Upper lobe of left lung (tissue), 6 donors: Measurements from ENCODE around the gene AGAP4. TPM values are rescaled to one million over a fixed set of nuclear protein-coding genes. Genes with fewer than 3 reads are reported as not detected.
"Not testable (repeated sequence)": the region's sequence is repeated elsewhere in the genome, so short reads cannot be mapped to it uniquely, and the experiment has no call there.

ENCODE experiments used
- ATAC-seq, 2 donors: fragments of 200-7000 bp; cut with Tn5 transposase; one replicate each; pipeline ENCODE4 v1.9.1; 2022; ENCODE audit warnings: mild to moderate bottlenecking in 2 of 2, moderate library complexity in 2 of 2; ENCODE audit not compliant: low FRiP score in 2 of 2
- DNase-seq, 2 donors: peaks; one replicate each; pipeline ENCODE4 v3.0.0-alpha.2; 2019 to 2020
- H3K27ac ChIP-seq, 4 donors: fragments of 200-600 bp; sonication (generic); one replicate each; pipeline ENCODE4 v1.5.1; 2016 to 2019
- H3K27me3 ChIP-seq, 4 donors: fragments of 200-600 bp; sonication (generic); one replicate each; pipeline ENCODE4 v1.5.1; 2017 to 2019
- H3K36me3 ChIP-seq, 4 donors: fragments of 200-600 bp; sonication (generic); one replicate each; pipeline ENCODE4 v1.5.1; 2016 to 2019
- H3K4me1 ChIP-seq, 4 donors: fragments of 200-600 bp; sonication (generic); one replicate each; pipeline ENCODE4 v1.5.1; 2018 to 2019
- H3K4me3 ChIP-seq, 4 donors: fragments of 200-600 bp; sonication (generic); one replicate each; pipeline ENCODE4 v1.5.1; 2017 to 2019; ENCODE audit warnings: mild to moderate bottlenecking in 2 of 4, moderate library complexity in 1 of 4
- H3K9me3 ChIP-seq, 4 donors: fragments of 200-600 bp; sonication (generic); one replicate each; pipeline ENCODE4 v1.5.1; 2018 to 2019
- CTCF ChIP-seq, 6 experiments: fragments of 450-650 bp in 4 of 6; fragments of 200-600 bp in 2 of 6; sonication (generic) in 2 of 6; IDR thresholded peaks; one replicate each; pipeline ENCODE4 v1.5.1; 2016 to 2019; ENCODE audit warnings: antibody characterized with exemption in 6 of 6
- EP300 ChIP-seq, 4 donors: sonication (generic); formaldehyde crosslinking; IDR thresholded peaks; one replicate each; pipeline ENCODE4 v1.5.1; 2017; ENCODE audit warnings: antibody characterized with exemption in 4 of 4, control low read depth in 2 of 4
- POLR2A ChIP-seq, 4 donors: fragments of 450-650 bp; IDR thresholded peaks; one replicate each; pipeline ENCODE4 v1.5.1; 2016 to 2017; ENCODE audit warnings: antibody characterized with exemption in 4 of 4, mild to moderate bottlenecking in 2 of 4
- POLR2AphosphoS5 ChIP-seq, 2 donors: sonication (generic); formaldehyde crosslinking; IDR thresholded peaks; one replicate each; pipeline ENCODE4 v1.5.1; 2017; ENCODE audit warnings: antibody characterized with exemption in 2 of 2
- WGBS, 2 donors: methylation state at CpG; one replicate each; pipeline ENCODE4 v1.1.5; 2017 to 2018; 5-methylcytosine and 5-hydroxymethylcytosine counted together
- total RNA-seq, 6 donors: library from RNA; depleted of rRNA in 4 of 6; stranded (reverse); fragments of >200 nt in 4 of 6; gene quantifications; one replicate each; pipeline versions ENCODE4 v1.1.0 to v1.2.1, GENCODE V29; 2016 to 2021
- donor health status: DM: no; HTN: no; CAD: no; lungs with moderate emphysema.
- donor health status: DM: no; HTN: yes; CAD: no; lungs with severe emphysema.

The AGAP4 gene
- total RNA-seq, 6 donors from 2014 or later = 7.7 to 53.4 (median 12.7) TPM

GRCh38 chr10:45809837-45810236 is 37.5 kb downstream of the AGAP4 start:
- WGBS, 2 donors = 83 to 85% methylated on average over 4 of the region's 4 CpGs
- no peak for ATAC-seq
- DNase-seq = no peak

DNA sequence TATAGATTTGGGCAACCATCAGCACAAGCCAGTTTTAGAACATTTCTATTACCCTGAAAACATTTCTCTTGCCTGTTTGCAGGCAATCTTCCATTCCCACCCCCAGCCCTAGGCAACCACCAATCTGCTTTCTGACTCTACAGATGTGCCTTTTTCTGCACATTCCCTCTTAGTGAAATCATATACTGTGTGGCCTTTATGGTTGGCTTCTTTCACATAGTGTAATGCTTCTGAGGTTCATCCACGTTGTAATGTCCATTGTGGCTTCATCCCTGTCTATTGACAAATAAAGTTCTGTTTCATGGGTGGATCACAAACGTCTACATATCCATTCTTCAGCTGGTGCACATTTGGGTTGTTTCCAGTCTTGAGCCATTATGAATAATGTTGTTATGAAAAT is 42.3 kb downstream of the AGAP4 start:
- WGBS, 2 donors = 58 to 89% methylated on average over 2 of the region's 2 CpGs
- H3K36me3 ChIP-seq, H3K9me3 ChIP-seq, H3K4me3 ChIP-seq, H3K27me3 ChIP-seq, DNase-seq, H3K27ac ChIP-seq, ATAC-seq: not testable (repeated sequence)
- peaks cover 0 to 13% (median 2%) of the 10 kb centered on the region in 4 donors for H3K4me1 ChIP-seq

More at GRCh38 chr10:45809837-45810236, 37.5 kb downstream of the AGAP4 start:
- Histone ChIP-seq H3K4me3 (no peak overlapping the region), H3K27ac (no peak overlapping the region), H3K27me3 (no peaks in the 10 kb centered on the region), H3K36me3 (no peaks in the 10 kb centered on the region), H3K4me1 (no peaks in the 10 kb centered on the region), H3K9me3 (no peaks in the 10 kb centered on the region)
- no peak for TF ChIP-seq CTCF (IDR thresholded peaks at IDR 0.05)
- TF ChIP-seq POLR2A (IDR thresholded peaks at IDR 0.05) = no peak

DNA sequence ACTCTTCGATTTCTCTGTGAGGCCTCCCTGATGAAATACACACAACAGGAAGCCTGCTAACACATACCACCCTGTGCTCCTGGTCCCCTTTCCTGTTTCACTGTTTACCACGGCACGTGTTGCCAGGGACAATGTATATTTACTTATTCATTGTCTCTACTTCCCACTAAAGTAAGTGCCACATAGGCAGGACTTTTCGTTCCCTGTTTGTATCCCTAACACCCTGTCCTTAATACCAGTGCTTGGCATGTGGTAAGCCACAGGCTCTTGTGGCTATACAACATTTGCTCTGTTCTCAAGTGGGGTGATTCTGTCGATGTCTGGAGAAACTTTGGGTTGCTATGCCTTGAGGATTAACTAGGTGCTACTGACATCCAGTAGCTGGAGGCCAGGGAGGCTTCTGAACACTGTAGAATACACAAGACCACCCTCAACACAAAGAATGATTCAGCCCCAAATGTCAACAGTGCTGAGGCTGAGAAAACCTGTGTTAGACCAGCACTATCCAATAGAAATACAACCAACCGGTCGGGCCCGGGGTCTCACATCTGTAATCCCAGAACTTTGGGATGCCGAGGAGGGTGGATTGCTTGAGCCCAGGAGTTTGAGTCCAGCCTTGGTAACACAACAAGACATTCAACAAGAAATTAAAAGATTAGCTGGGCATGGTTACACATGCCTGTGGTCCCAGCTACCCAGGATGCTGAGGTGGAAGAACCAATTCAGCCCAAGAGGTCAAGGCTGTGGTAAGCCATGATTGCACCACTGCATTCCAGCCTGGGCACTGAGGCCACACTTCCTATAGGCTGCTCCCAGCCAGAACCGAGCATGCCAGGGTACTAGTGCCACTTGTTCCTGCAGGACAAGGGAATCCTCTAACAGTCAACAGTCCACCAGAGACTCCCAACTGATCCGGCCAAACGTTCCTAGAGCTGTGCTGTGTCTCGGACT is 44.0 kb downstream of the AGAP4 start:
- not testable (repeated sequence) for H3K4me3 ChIP-seq, H3K27ac ChIP-seq, H3K36me3 ChIP-seq, H3K27me3 ChIP-seq, DNase-seq, H3K9me3 ChIP-seq
- ATAC-seq = peak; percentile 61 to 62
- peaks cover 0 to 13% (median 2%) of the 10 kb centered on the region in 4 donors for H3K4me1 ChIP-seq
- TF ChIP-seq POLR2AphosphoS5 (IDR thresholded peaks at IDR 0.05) (peak in 1 of 2 donors; percentile 7), EP300 (IDR thresholded peaks at IDR 0.05) (peak in 2 of 4 donors; percentile 2 to 42)
- WGBS, 2 donors = 58 to 59% methylated on average over 12 to 13 of the region's 13 CpGs

DNA sequence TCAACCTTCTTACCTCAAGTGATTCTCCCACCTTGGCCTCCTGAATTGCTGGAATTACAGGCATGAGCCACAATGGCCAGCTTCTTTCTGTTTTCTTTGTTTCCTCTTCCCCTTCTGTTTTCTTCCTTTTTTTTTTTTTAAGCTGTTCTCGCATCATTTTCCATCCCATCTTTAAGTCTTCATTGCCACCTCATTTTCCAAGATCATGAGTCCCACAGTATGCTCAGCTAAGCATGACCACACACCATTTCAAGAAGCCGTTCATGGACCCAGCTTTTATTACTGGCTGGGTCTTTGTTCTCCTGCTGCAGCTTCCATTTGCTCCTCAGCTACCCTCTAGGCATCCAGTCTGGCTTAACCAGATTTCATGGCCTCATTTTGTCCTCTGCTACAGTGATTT is 52.5 kb downstream of the AGAP4 start:
- H3K36me3 ChIP-seq = peaks cover 0 to 32% (median 13%) of the 10 kb centered on the region in 4 donors
- ATAC-seq, H3K4me1 ChIP-seq, H3K27me3 ChIP-seq, DNase-seq, H3K4me3 ChIP-seq, H3K27ac ChIP-seq, H3K9me3 ChIP-seq: not testable (repeated sequence)
- 82 to 83% methylated on average over 2 of the region's 2 CpGs for WGBS, 2 donors

GRCh38 chr10:45790694-45791426 is 56.4 kb downstream of the AGAP4 start:
- not testable (repeated sequence) for DNase-seq, H3K9me3 ChIP-seq, H3K4me3 ChIP-seq, H3K27ac ChIP-seq, H3K27me3 ChIP-seq, ATAC-seq, H3K4me1 ChIP-seq
- H3K36me3 ChIP-seq = peaks cover 3 to 56% (median 23%) of the 10 kb centered on the region in 4 donors
- WGBS, 2 donors = 86 to 92% methylated on average over 4 to 5 of the region's 6 CpGs

DNA sequence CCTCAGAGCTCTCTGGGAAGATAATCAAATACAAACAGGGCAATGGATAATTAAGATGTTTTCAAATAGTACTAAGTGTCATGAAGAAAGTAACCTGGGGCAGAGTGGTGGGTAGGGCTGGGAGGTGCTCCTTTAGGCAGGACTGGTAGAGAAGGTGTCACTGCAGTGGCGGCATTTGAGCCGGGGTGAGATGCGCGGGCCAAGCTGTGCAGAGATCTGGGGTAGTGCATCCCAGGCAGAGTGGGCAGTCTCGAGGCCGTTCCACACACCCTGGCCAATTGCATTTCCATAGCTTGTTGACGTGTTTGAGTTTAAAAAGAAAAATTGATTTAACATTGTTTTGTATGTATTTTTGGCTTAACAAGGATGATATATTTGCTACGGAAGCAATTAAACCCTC is 57.3 kb downstream of the AGAP4 start:
- H3K27ac ChIP-seq, ATAC-seq, H3K4me3 ChIP-seq, H3K4me1 ChIP-seq, H3K27me3 ChIP-seq, H3K9me3 ChIP-seq: not testable (repeated sequence)
- H3K36me3 ChIP-seq = peaks cover 3 to 59% (median 26%) of the 10 kb centered on the region in 4 donors
- peak in 1 of 2 donors; percentile 21 for DNase-seq
- WGBS, 2 donors = 93 to 95% methylated on average over 8 of the region's 8 CpGs

DNA sequence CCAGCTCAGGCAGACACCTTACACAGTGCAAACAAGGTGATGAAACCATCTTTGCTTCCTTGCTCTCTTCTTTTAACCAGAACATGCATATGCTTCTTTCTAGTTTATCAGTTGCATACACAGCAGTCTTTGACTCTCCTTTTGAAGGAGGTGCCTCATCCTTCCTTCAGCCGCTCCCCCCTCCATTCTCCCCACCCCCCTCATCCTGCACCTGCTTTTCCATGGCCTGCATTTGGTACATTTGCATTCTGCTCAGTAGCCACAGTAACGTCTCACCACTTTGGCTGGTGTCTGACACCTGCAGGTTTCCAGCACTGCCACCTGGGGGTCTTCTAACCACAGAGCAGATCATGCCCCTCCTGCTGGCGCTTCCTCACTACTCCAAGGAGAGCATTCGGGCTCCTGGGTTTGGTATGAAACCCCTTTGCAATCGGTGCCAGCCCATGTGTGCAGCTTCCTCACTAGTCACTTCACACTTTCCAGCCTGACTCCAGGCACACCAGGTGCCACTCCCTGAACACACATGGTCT is 60.0 kb downstream of the AGAP4 start:
- H3K36me3 ChIP-seq = peaks cover 3 to 60% (median 25%) of the 10 kb centered on the region in 4 donors
- not testable (repeated sequence) for H3K9me3 ChIP-seq, H3K4me1 ChIP-seq, H3K27ac ChIP-seq, H3K27me3 ChIP-seq, ATAC-seq, H3K4me3 ChIP-seq, DNase-seq
- WGBS, 2 donors = 67 to 75% methylated on average over 1 to 2 of the region's 5 CpGs

- H3K4me3 ChIP-seq, DNase-seq, H3K4me1 ChIP-seq, H3K27me3 ChIP-seq, ATAC-seq, H3K27ac ChIP-seq, H3K9me3 ChIP-seq: not testable (repeated sequence)
- WGBS, 2 donors = 54 to 75% methylated on average over 1 of the region's 1 CpG
- H3K36me3 ChIP-seq = peaks cover 2 to 52% (median 21%) of the 10 kb centered on the region in 4 donors
Observed at GRCh38 chr10:45786217-45786616, 61.1 kb downstream of the AGAP4 start.
